H1 (cell line): ENCODE data around the gene SPRR4. TPM values are rescaled to one million over a fixed set of nuclear protein-coding genes. Genes with fewer than 3 reads are reported as not detected.

Experiments
- CTCF ChIA-PET: fragments of 300-600 bp; sonication (Branson Sonifier 250); formaldehyde crosslinking; loops from one replicate; lab custom pipeline; 2021; ENCODE audit not compliant: partially characterized antibody; lab: Charles Lee
- POLR2A ChIA-PET: fragments of 300-600 bp; sonication (Branson Sonifier 250); formaldehyde crosslinking; loops from one replicate; lab custom pipeline; 2021; ENCODE audit warnings: inconsistent platforms; ENCODE audit not compliant: partially characterized antibody; lab: Charles Lee
- DNase-seq, 2 experiments: peaks; one replicate each; pipeline versions ENCODE4 v3.0.0 to v3.0.0-alpha.2; 2010 to 2022; ENCODE audit warnings: low spot score in 2 of 2, low read depth in 1 of 2, mixed read lengths in 1 of 2
- FAIRE-seq: peaks from 2 replicates; lab custom pipeline; 2011; peaks lifted over from hg19 to GRCh38; lab: Jason Lieb, UNC
- H2AFZ ChIP-seq: 2 replicates; pipeline ENCODE4 v1.8.1; 2012; ENCODE audit warnings: low read length, inconsistent platforms
- H2AK5ac ChIP-seq: 2 replicates; pipeline ENCODE4 v1.6.1; 2013; ENCODE audit warnings: low read depth, low read length
- H2BK120ac ChIP-seq: replicated peaks from 2 replicates; pipeline ENCODE3; 2013; ENCODE audit warnings: low read depth, low read length, inconsistent platforms
- H2BK12ac ChIP-seq: 2 replicates; pipeline ENCODE4 v1.6.1; 2013; ENCODE audit warnings: low read depth, low read length
- H2BK15ac ChIP-seq: 2 replicates; pipeline ENCODE4 v1.6.1; 2013; ENCODE audit warnings: low read length
- H2BK20ac ChIP-seq: 2 replicates; pipeline ENCODE4 v1.6.1; 2013; ENCODE audit warnings: low read length
- H2BK5ac ChIP-seq: 2 replicates; pipeline ENCODE4 v1.6.1; 2013; ENCODE audit warnings: low read depth, low read length
- H3K14ac ChIP-seq: 2 replicates; pipeline ENCODE4 v1.6.1; 2013; ENCODE audit warnings: inconsistent platforms; ENCODE audit not compliant: insufficient read length
- H3K18ac ChIP-seq: 2 replicates; pipeline ENCODE4 v1.6.1; 2013; ENCODE audit warnings: low read length; ENCODE audit errors: extremely low read depth
- H3K23ac ChIP-seq: 2 replicates; pipeline ENCODE4 v1.6.1; 2013; ENCODE audit warnings: inconsistent platforms; ENCODE audit not compliant: insufficient read length
- H3K23me2 ChIP-seq: 2 replicates; pipeline ENCODE4 v1.6.1; 2013; ENCODE audit warnings: low read depth, low read length
- H3K27ac ChIP-seq: 2 replicates; pipeline ENCODE4 v1.6.1; 2011; ENCODE audit warnings: low read depth, low read length, inconsistent platforms
- H3K27me3 ChIP-seq, 4 experiments: replicated peaks in 1 of 4; 1 replicate in 1 of 4; 2 replicates in 3 of 4; pipeline versions ENCODE4 v1.6.1 to v1.8.1; 2011 to 2013; ENCODE audit warnings: low read length in 3 of 4, mild to moderate bottlenecking in 3 of 4, inconsistent platforms in 2 of 4, mixed read lengths in 2 of 4, moderate library complexity in 1 of 4; ENCODE audit not compliant: control insufficient read depth in 3 of 4, insufficient read depth in 3 of 4; ENCODE audit errors: extremely low read depth in 1 of 4
- H3K36me3 ChIP-seq, 4 experiments: 2 replicates each; pipeline versions ENCODE4 v1.6.1 to v1.8.1; 2011 to 2013; ENCODE audit warnings: mild to moderate bottlenecking in 4 of 4, low read length in 3 of 4, moderate library complexity in 2 of 4, control low read depth in 1 of 4, inconsistent platforms in 1 of 4; ENCODE audit not compliant: insufficient read depth in 4 of 4, control insufficient read depth in 2 of 4
- H3K4ac ChIP-seq: replicated peaks from 2 replicates; pipeline ENCODE3; 2013; ENCODE audit warnings: low read length, low read depth, mixed read lengths, inconsistent platforms; ENCODE audit not compliant: insufficient read length
- H3K4me1 ChIP-seq, 4 experiments: replicated peaks in 1 of 4; 1 replicate in 1 of 4; 2 replicates in 3 of 4; pipeline versions ENCODE4 v1.6.1 to v1.8.1; 2011 to 2013; ENCODE audit warnings: low read length in 3 of 4, inconsistent platforms in 2 of 4, mixed read lengths in 1 of 4; ENCODE audit not compliant: insufficient read depth in 4 of 4, control insufficient read depth in 3 of 4
- H3K4me2 ChIP-seq, 2 experiments: 2 replicates each; pipeline versions ENCODE4 v1.6.1 to v1.8.1; 2011 to 2013; ENCODE audit warnings: low read depth in 2 of 2, low read length in 2 of 2, control low read depth in 1 of 2, inconsistent platforms in 1 of 2, mild to moderate bottlenecking in 1 of 2; ENCODE audit not compliant: insufficient read depth in 1 of 2
- H3K4me3 ChIP-seq, 4 experiments: fragments of 200-600, 300-600 bp in 1 of 4; sonication (generic), shearing (Covaris generic), sonication (Bioruptor Twin) in 1 of 4; 2 replicates each; pipeline versions ENCODE4 v1.5.1 to v1.8.1; 2011 to 2016; ENCODE audit warnings: low read length in 4 of 4, low read depth in 3 of 4, control low read depth in 2 of 4, inconsistent platforms in 2 of 4, mild to moderate bottlenecking in 2 of 4, mixed read lengths in 1 of 4, moderate library complexity in 1 of 4; ENCODE audit not compliant: insufficient read depth in 2 of 4; ENCODE audit errors: extremely low read depth in 1 of 4
- H3K56ac ChIP-seq: replicated peaks from 2 replicates; pipeline ENCODE3; 2013; ENCODE audit warnings: low read depth, mild to moderate bottlenecking, mixed read lengths, low read length, inconsistent platforms; ENCODE audit not compliant: insufficient read length
- H3K79me1 ChIP-seq: 2 replicates; pipeline ENCODE4 v1.6.1; 2013; ENCODE audit warnings: low read depth, low read length, control low read depth
- H3K79me2 ChIP-seq, 2 experiments: 2 replicates each; pipeline versions ENCODE4 v1.6.1 to v1.8.1; 2012 to 2013; ENCODE audit warnings: low read length in 2 of 2, mild to moderate bottlenecking in 2 of 2, inconsistent platforms in 1 of 2; ENCODE audit not compliant: insufficient read depth in 2 of 2, control insufficient read depth in 1 of 2
- H3K9ac ChIP-seq, 4 experiments: replicated peaks in 1 of 4; 1 replicate in 1 of 4; 2 replicates in 3 of 4; pipeline versions ENCODE4 v1.6.1 to v1.8.1; 2011 to 2013; ENCODE audit warnings: low read depth in 3 of 4, low read length in 3 of 4, control low read depth in 2 of 4, mild to moderate bottlenecking in 2 of 4, moderate library complexity in 2 of 4, inconsistent platforms in 1 of 4; ENCODE audit errors: extremely low read depth in 1 of 4
- H3K9me3 ChIP-seq, 2 experiments: 2 replicates each; pipeline versions ENCODE4 v1.6.1 to v1.8.1; 2012 to 2013; ENCODE audit warnings: mild to moderate bottlenecking in 2 of 2, moderate library complexity in 2 of 2, control low read depth in 1 of 2, inconsistent platforms in 1 of 2, low read depth in 1 of 2, low read length in 1 of 2, mixed read lengths in 1 of 2; ENCODE audit not compliant: insufficient read depth in 2 of 2
- H4K20me1 ChIP-seq, 2 experiments: replicated peaks in 1 of 2; 2 replicates each; pipeline versions ENCODE3 to v1.8.1; 2011 to 2013; ENCODE audit warnings: inconsistent platforms in 2 of 2, low read length in 2 of 2, mild to moderate bottlenecking in 1 of 2; ENCODE audit not compliant: insufficient read depth in 2 of 2, control insufficient read depth in 1 of 2
- H4K5ac ChIP-seq: 2 replicates; pipeline ENCODE4 v1.6.1; 2013; ENCODE audit warnings: low read length, low read depth, mixed read lengths, inconsistent platforms; ENCODE audit not compliant: insufficient read length
- H4K8ac ChIP-seq: 2 replicates; pipeline ENCODE4 v1.8.0; 2013; ENCODE audit warnings: mild to moderate bottlenecking, moderate library complexity, low read length, inconsistent platforms; ENCODE audit not compliant: insufficient read depth; ENCODE audit errors: extremely low read depth
- H4K91ac ChIP-seq: replicated peaks from 2 replicates; pipeline ENCODE3; 2013; ENCODE audit warnings: low read length, mixed read lengths, inconsistent platforms; ENCODE audit not compliant: insufficient read length
- GABPA ChIP-seq: IDR thresholded peaks from 2 replicates; pipeline ENCODE4 v1.6.1; 2011; ENCODE audit warnings: mild to moderate bottlenecking, low read length, moderate library complexity, borderline replicate concordance; ENCODE audit not compliant: insufficient read depth
- WGBS, 2 experiments: shearing (Covaris generic) in 1 of 2; methylation state at CpG; one replicate each; pipeline versions ENCODE4 v1.1.6 to v1.1.7; 2013 to 2015; ENCODE audit warnings: low lambda C conversion rate in 2 of 2, mixed read lengths in 2 of 2, inconsistent platforms in 1 of 2, low coverage in 1 of 2, missing lambda C conversion rate in 1 of 2; ENCODE audit not compliant: insufficient replicate concordance in 2 of 2, insufficient coverage in 1 of 2, insufficient read length in 1 of 2; ENCODE audit errors: extremely low coverage in 1 of 2, missing lambda C conversion rate in 1 of 2; 5-methylcytosine and 5-hydroxymethylcytosine counted together
- polyA plus RNA-seq, 7 experiments: library from polyadenylated mRNA; depleted of rRNA in 3 of 7; stranded (reverse) in 5 of 7; unstranded in 2 of 7; fragments of >200 nt in 5 of 7; fragments of 200-250 nt in 2 of 7; gene quantifications; 1 replicate in 5 of 7; 2 replicates in 1 of 7; 4 replicates in 1 of 7; pipeline versions ENCODE4 v1.2.1 to v1.2.3, GENCODE V29; 2011 to 2013; ENCODE audit warnings: missing spikeins in 2 of 7, mixed read lengths in 2 of 7
- total RNA-seq: library from RNA; stranded (reverse); fragmentation: NEBNext Ultra II Directional; extraction: Animal tissue kit (Norgen Biotek cat#: 25700); gene quantifications from 2 replicates; pipeline ENCODE4 v1.2.1, GENCODE V29; 2021

SPRR4 gene
- total and polyA plus RNA-seq, 2 of the 8 experiments (the other 6 are each of a cell fraction or from before 2014, with no cell fraction given) = not detected

GRCh38 chr1:152962876-152963415 is 7.5 kb upstream of the SPRR4 start:
- Histone ChIP-seq H3K9me3 (no peaks in the 10 kb centered on the region), H2BK20ac (no peak overlapping the region), H2BK15ac (no peak overlapping the region), H3K27ac (no peak overlapping the region), H4K8ac (peak overlapping the region; percentile 28; the same call in 1 of the 2 replicates), H3K23me2 (no peaks in the 10 kb centered on the region), H4K5ac (no peak overlapping the region), H4K20me1 (no peaks in the 10 kb centered on the region), H3K79me1 (no peaks in the 10 kb centered on the region), H4K91ac (no peak overlapping the region), H3K23ac (no peak overlapping the region), H3K9ac (no peak overlapping the region), H3K4me3 (no peak overlapping the region), H2BK12ac (no peak overlapping the region), H3K18ac (no peak overlapping the region), H2AK5ac (no peak overlapping the region), H3K36me3 (no peaks in the 10 kb centered on the region), H3K4me1 (no peaks in the 10 kb centered on the region), H2AFZ (no peak overlapping the region), H2BK120ac (no peak overlapping the region), H3K27me3 (no peaks in the 10 kb centered on the region), H3K56ac (no peak overlapping the region), H3K4ac (no peak overlapping the region), H3K4me2 (no peak overlapping the region), H3K14ac (no peak overlapping the region), H2BK5ac (no peak overlapping the region), H3K79me2 (no peaks in the 10 kb centered on the region)
- 89% methylated on average over 2 of the region's 2 CpGs; no CpG with 5 or more reads in 1 of the 2 experiments for WGBS, 2 experiments
- DNase-seq (no peak), FAIRE-seq (no peak)
- ChIA-PET CTCF (interaction anchor here (0.6 to 7.9 kb wide), 8 partner anchors 9 to 522 kb away, joined by 3 to 114 read pairs (median 3); partner anchors contain the start of genes SPRR2A and SPRR2D), POLR2A (no interaction called here)
- no peak for TF ChIP-seq GABPA
